Measurements from ENCODE around the gene SLC13A1. TPM values are rescaled to one million over a fixed set of nuclear protein-coding genes. Genes with fewer than 3 reads are reported as not detected.
A peak's percentile ranks its signal among the peaks of the same experiment; 100 is the strongest.

Gene SLC13A1
- total and polyA plus RNA-seq, 4 donors = not detected

- Histone ChIP-seq H3K36me3 (ENCODE audit: control insufficient read depth in 4 of 4, insufficient read depth in 4 of 4, low read length in 4 of 4) (no peaks in the 10 kb centered on the region), H3K4me3 (no peak overlapping the region), H3K27ac (ENCODE audit: low read depth in 1 of 2, low read length in 1 of 2) (no peak overlapping the region), H3K4me1 (ENCODE audit: control insufficient read depth in 5 of 5, insufficient read depth in 5 of 5, low read length in 5 of 5) (no peaks in the 10 kb centered on the region), H3K9me3 (ENCODE audit: control insufficient read depth in 4 of 4, insufficient read depth in 3 of 4, low read length in 3 of 4) (peaks cover 0 to 2% (median 0%) of the 10 kb centered on the region in 4 donors), H3K9ac (ENCODE audit: insufficient read depth in 1 of 2, low read length in 2 of 2) (no peak overlapping the region), H3K27me3 (ENCODE audit: control insufficient read depth in 3 of 3, insufficient read depth in 3 of 3, low read length in 2 of 3) (no peaks in the 10 kb centered on the region)
- ATAC-seq (ENCODE audit: insufficient read depth, low FRiP score) (no peak), DNase-seq (peak in 1 of 3 donors; percentile 5)
- TF ChIP-seq, protein P1, sequence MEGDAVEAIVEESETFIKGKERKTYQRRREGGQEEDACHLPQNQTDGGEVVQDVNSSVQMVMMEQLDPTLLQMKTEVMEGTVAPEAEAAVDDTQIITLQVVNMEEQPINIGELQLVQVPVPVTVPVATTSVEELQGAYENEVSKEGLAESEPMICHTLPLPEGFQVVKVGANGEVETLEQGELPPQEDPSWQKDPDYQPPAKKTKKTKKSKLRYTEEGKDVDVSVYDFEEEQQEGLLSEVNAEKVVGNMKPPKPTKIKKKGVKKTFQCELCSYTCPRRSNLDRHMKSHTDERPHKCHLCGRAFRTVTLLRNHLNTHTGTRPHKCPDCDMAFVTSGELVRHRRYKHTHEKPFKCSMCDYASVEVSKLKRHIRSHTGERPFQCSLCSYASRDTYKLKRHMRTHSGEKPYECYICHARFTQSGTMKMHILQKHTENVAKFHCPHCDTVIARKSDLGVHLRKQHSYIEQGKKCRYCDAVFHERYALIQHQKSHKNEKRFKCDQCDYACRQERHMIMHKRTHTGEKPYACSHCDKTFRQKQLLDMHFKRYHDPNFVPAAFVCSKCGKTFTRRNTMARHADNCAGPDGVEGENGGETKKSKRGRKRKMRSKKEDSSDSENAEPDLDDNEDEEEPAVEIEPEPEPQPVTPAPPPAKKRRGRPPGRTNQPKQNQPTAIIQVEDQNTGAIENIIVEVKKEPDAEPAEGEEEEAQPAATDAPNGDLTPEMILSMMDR (IDR thresholded peaks at IDR 0.05; ENCODE audit: control extremely low read depth, extremely low read depth) = no peak
- 54 to 55% methylated on average over 3 of the region's 3 CpGs for WGBS, 2 donors
Observed at GRCh38 chr7:123143252-123144006, 56.3 kb downstream of the SLC13A1 start.

DNA sequence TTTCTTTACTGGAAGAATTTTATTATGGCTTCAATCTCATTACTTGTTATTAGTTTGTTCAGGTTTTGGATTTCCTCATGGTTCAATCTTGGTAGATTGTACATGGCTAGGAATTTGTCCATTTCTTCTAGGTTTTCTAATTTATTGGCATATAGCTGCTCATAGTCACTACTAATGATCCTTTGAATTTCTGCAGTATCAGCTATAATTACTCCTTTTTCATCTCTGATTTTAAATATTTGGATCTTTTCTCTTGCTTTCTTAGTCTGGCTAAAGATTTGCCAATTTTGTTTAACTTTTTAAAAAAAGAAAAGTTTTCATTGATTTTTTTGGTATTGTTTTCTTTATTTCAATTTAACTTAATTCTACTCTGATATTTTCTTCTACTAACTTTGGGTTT lies 59.2 kb downstream of the SLC13A1 start:
- H3K27ac ChIP-seq (ENCODE audit: low read depth in 1 of 2, low read length in 1 of 2) = no peak overlapping the region
- H3K4me3 ChIP-seq = no peak overlapping the region
- DNase-seq = no peak
- no peaks in the 10 kb centered on the region for H3K27me3 ChIP-seq (ENCODE audit: control insufficient read depth in 3 of 3, insufficient read depth in 3 of 3, low read length in 2 of 3)
- ATAC-seq (ENCODE audit: insufficient read depth, low FRiP score) = no peak
- no peak overlapping the region for H3K9ac ChIP-seq (ENCODE audit: insufficient read depth in 1 of 2, low read length in 2 of 2)
- H3K4me1 ChIP-seq (ENCODE audit: control insufficient read depth in 5 of 5, insufficient read depth in 5 of 5, low read length in 5 of 5) = no peaks in the 10 kb centered on the region
- peaks cover 0 to 2% (median 0%) of the 10 kb centered on the region in 4 donors for H3K9me3 ChIP-seq (ENCODE audit: control insufficient read depth in 4 of 4, insufficient read depth in 3 of 4, low read length in 3 of 4)
- TF ChIP-seq, protein P1 (IDR thresholded peaks at IDR 0.05; ENCODE audit: control extremely low read depth, extremely low read depth) = no peak
- H3K36me3 ChIP-seq (ENCODE audit: control insufficient read depth in 4 of 4, insufficient read depth in 4 of 4, low read length in 4 of 4) = no peaks in the 10 kb centered on the region

DNA sequence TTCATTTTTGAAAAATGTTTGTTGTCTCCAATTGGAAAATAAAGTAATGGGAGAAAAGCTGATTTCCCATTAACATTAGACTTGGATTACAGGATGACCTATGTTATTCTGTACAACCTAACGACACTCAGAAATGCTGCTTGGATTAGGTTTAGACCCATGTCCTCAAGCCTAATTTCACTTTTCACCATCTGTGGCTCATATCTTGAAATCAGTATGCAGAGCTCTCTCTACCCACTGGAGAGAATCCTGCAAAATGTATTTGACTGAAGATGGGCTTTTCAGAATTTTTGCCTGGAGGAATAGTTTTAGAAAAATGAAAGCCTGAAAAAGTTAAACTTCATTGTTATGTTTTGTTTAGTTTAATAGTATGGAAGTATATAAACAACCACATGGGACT lies 63.8 kb downstream of the SLC13A1 start:
- no peaks in the 10 kb centered on the region for H3K27me3 ChIP-seq (ENCODE audit: control insufficient read depth in 3 of 3, insufficient read depth in 3 of 3, low read length in 2 of 3)
- no peak overlapping the region for H3K9ac ChIP-seq (ENCODE audit: insufficient read depth in 1 of 2, low read length in 2 of 2)
- no peaks in the 10 kb centered on the region for H3K4me1 ChIP-seq (ENCODE audit: control insufficient read depth in 5 of 5, insufficient read depth in 5 of 5, low read length in 5 of 5)
- TF ChIP-seq, protein P1 (IDR thresholded peaks at IDR 0.05; ENCODE audit: control extremely low read depth, extremely low read depth) = no peak
- no peak overlapping the region for H3K27ac ChIP-seq (ENCODE audit: low read depth in 1 of 2, low read length in 1 of 2)
- H3K4me3 ChIP-seq = no peak overlapping the region
- ATAC-seq (ENCODE audit: insufficient read depth, low FRiP score) (no peak), DNase-seq (no peak)
- H3K9me3 ChIP-seq (ENCODE audit: control insufficient read depth in 4 of 4, insufficient read depth in 3 of 4, low read length in 3 of 4) = no peaks in the 10 kb centered on the region
- no peaks in the 10 kb centered on the region for H3K36me3 ChIP-seq (ENCODE audit: control insufficient read depth in 4 of 4, insufficient read depth in 4 of 4, low read length in 4 of 4)
- 81 to 92% methylated on average over 1 of the region's 1 CpG for WGBS, 2 donors

- TF ChIP-seq, protein P1 (IDR thresholded peaks at IDR 0.05; ENCODE audit: control extremely low read depth, extremely low read depth) = no peak
- Histone ChIP-seq H3K4me3 (no peak overlapping the region), H3K36me3 (ENCODE audit: control insufficient read depth in 4 of 4, insufficient read depth in 4 of 4, low read length in 4 of 4) (no peaks in the 10 kb centered on the region), H3K9me3 (ENCODE audit: control insufficient read depth in 4 of 4, insufficient read depth in 3 of 4, low read length in 3 of 4) (no peaks in the 10 kb centered on the region), H3K9ac (ENCODE audit: insufficient read depth in 1 of 2, low read length in 2 of 2) (no peak overlapping the region), H3K27me3 (ENCODE audit: control insufficient read depth in 3 of 3, insufficient read depth in 3 of 3, low read length in 2 of 3) (no peaks in the 10 kb centered on the region), H3K4me1 (ENCODE audit: control insufficient read depth in 5 of 5, insufficient read depth in 5 of 5, low read length in 5 of 5) (no peaks in the 10 kb centered on the region), H3K27ac (ENCODE audit: low read depth in 1 of 2, low read length in 1 of 2) (no peak overlapping the region)
- DNase-seq (no peak), ATAC-seq (ENCODE audit: insufficient read depth, low FRiP score) (no peak)
- 92 to 93% methylated on average over 5 of the region's 5 CpGs for WGBS, 2 donors
Observed at GRCh38 chr7:123133924-123134323, 65.8 kb downstream of the SLC13A1 start.
